Karpas-422 (cell line): ENCODE results near the gene WTIP. TPM values are rescaled to one million over a fixed set of nuclear protein-coding genes. Genes with fewer than 3 reads are reported as not detected.
"Not testable (repeated sequence)": the region's sequence is repeated elsewhere in the genome, so short reads cannot be mapped to it uniquely, and the experiment has no call there.

Experiments used
- DNase-seq: peaks from one replicate; pipeline ENCODE4 v3.0.0-alpha.2; 2015
- H2AFZ ChIP-seq: fragments of 200-600 bp; sonication (generic); 2 replicates; pipeline ENCODE4 v1.6.1; 2014; ENCODE audit warnings: antibody characterized with exemption, low read length, mixed read lengths
- H3K27ac ChIP-seq: fragments of 200-600 bp; sonication (generic); 2 replicates; pipeline ENCODE4 v1.5.1; 2014; ENCODE audit warnings: mild to moderate bottlenecking, low read length, moderate library complexity
- H3K27me3 ChIP-seq: fragments of 200-600 bp; sonication (generic); 2 replicates; pipeline ENCODE4 v1.6.1; 2014; ENCODE audit warnings: low read length, mixed read lengths
- H3K36me3 ChIP-seq: fragments of 200-600 bp; sonication (generic); 2 replicates; pipeline ENCODE4 v1.6.1; 2014; ENCODE audit warnings: low read length, mixed read lengths; ENCODE audit not compliant: insufficient read depth
- H3K4me1 ChIP-seq: fragments of 200-600 bp; sonication (generic); 2 replicates; pipeline ENCODE4 v1.6.1; 2014; ENCODE audit warnings: mild to moderate bottlenecking, low read length, mixed read lengths
- H3K4me2 ChIP-seq: fragments of 200-600 bp; sonication (generic); 2 replicates; pipeline ENCODE4 v1.6.1; 2014; ENCODE audit warnings: low read length, low read depth, mild to moderate bottlenecking; ENCODE audit not compliant: poor library complexity, severe bottlenecking
- H3K4me3 ChIP-seq: fragments of 200-600 bp; sonication (generic); 2 replicates; pipeline ENCODE4 v1.5.1; 2014; ENCODE audit warnings: mild to moderate bottlenecking, antibody characterized with exemption, low read length, mixed read lengths
- H3K79me2 ChIP-seq: fragments of 200-600 bp; sonication (generic); 2 replicates; pipeline ENCODE4 v1.6.1; 2014; ENCODE audit warnings: mild to moderate bottlenecking, low read length, mixed read lengths
- H3K9ac ChIP-seq: fragments of 200-600 bp; sonication (generic); 2 replicates; pipeline ENCODE4 v1.6.0; 2014; ENCODE audit warnings: low read length
- H3K9me2 ChIP-seq: fragments of 200-600 bp; sonication (generic), shearing (Covaris generic); replicated peaks from 2 replicates; pipeline ENCODE4 v1.6.0; 2014; ENCODE audit warnings: mild to moderate bottlenecking, low read length, moderate library complexity; ENCODE audit not compliant: insufficient read depth
- H3K9me3 ChIP-seq: fragments of 300-700, 200-600 bp; sonication (generic); 2 replicates; pipeline ENCODE4 v1.6.1; 2014; ENCODE audit warnings: low read length, mixed read lengths
- H4K20me1 ChIP-seq: fragments of 200-600 bp; sonication (generic); 2 replicates; pipeline ENCODE4 v1.6.1; 2014; ENCODE audit warnings: mild to moderate bottlenecking, antibody characterized with exemption, low read length, low read depth; ENCODE audit not compliant: insufficient read depth
- total RNA-seq: library from RNA; depleted of rRNA; stranded (reverse); fragments of >200 nt; shearing (Covaris generic); gene quantifications from 2 replicates; pipeline ENCODE4 v1.2.3, GENCODE V29; 2014; ENCODE audit warnings: low replicate concordance

WTIP gene
- total RNA-seq, 1 experiment from 2014 or later = 1.1 TPM

GRCh38 chr19:34503531-34504272 is 22.1 kb downstream of the WTIP start:
- no peak overlapping the region for H3K9ac ChIP-seq
- H3K36me3 ChIP-seq = no peaks in the 10 kb centered on the region
- H3K4me2 ChIP-seq = no peak overlapping the region
- no peak overlapping the region for H2AFZ ChIP-seq
- no peak overlapping the region for H3K27ac ChIP-seq
- DNase-seq = no peak
- peaks cover 4% of the 10 kb centered on the region for H3K4me1 ChIP-seq
- no peaks in the 10 kb centered on the region for H3K9me2 ChIP-seq
- H3K27me3 ChIP-seq = no peaks in the 10 kb centered on the region
- no peak overlapping the region for H3K4me3 ChIP-seq
- H4K20me1 ChIP-seq = no peaks in the 10 kb centered on the region; the same call in 1 of the 2 replicates
- no peaks in the 10 kb centered on the region for H3K79me2 ChIP-seq
- H3K9me3 ChIP-seq = no peaks in the 10 kb centered on the region

GRCh38 chr19:34504273-34504808 is 22.8 kb downstream of the WTIP start:
- no peak overlapping the region for H3K4me3 ChIP-seq
- H3K9me2 ChIP-seq = no peaks in the 10 kb centered on the region
- H3K4me1 ChIP-seq = peaks cover 4% of the 10 kb centered on the region
- no peak overlapping the region for H2AFZ ChIP-seq
- H3K79me2 ChIP-seq = no peaks in the 10 kb centered on the region
- no peaks in the 10 kb centered on the region for H3K36me3 ChIP-seq
- H3K9me3 ChIP-seq = no peaks in the 10 kb centered on the region
- no peak overlapping the region for H3K9ac ChIP-seq
- H3K27me3 ChIP-seq = no peaks in the 10 kb centered on the region
- no peak for DNase-seq
- no peak overlapping the region for H3K4me2 ChIP-seq
- no peaks in the 10 kb centered on the region; the same call in 1 of the 2 replicates for H4K20me1 ChIP-seq
- H3K27ac ChIP-seq = no peak overlapping the region

- Histone ChIP-seq H3K36me3 (no peaks in the 10 kb centered on the region), H3K79me2 (no peaks in the 10 kb centered on the region), H3K9me3 (no peaks in the 10 kb centered on the region), H2AFZ (no peak overlapping the region), H3K27me3 (no peaks in the 10 kb centered on the region), H3K27ac (no peak overlapping the region), H3K9ac (no peak overlapping the region), H3K4me2 (no peak overlapping the region), H3K9me2 (no peaks in the 10 kb centered on the region), H4K20me1 (no peaks in the 10 kb centered on the region; the same call in 1 of the 2 replicates), H3K4me3 (no peak overlapping the region), H3K4me1 (peaks cover 4% of the 10 kb centered on the region)
- no peak for DNase-seq
Observed at GRCh38 chr19:34504809-34505291, 23.3 kb downstream of the WTIP start.

- no peaks in the 10 kb centered on the region for H3K27me3 ChIP-seq
Observed at GRCh38 chr19:34505321-34506025, 23.9 kb downstream of the WTIP start.

GRCh38 chr19:34506026-34506370 is 24.4 kb downstream of the WTIP start:
- Histone ChIP-seq H2AFZ (no peak overlapping the region), H3K27me3 (no peaks in the 10 kb centered on the region), H3K36me3 (no peaks in the 10 kb centered on the region), H3K4me1 (peaks cover 4% of the 10 kb centered on the region), H4K20me1 (no peaks in the 10 kb centered on the region; the same call in 1 of the 2 replicates), H3K79me2 (no peaks in the 10 kb centered on the region), H3K4me2 (no peak overlapping the region), H3K4me3 (no peak overlapping the region), H3K27ac (no peak overlapping the region), H3K9ac (no peak overlapping the region), H3K9me2 (no peaks in the 10 kb centered on the region), H3K9me3 (no peaks in the 10 kb centered on the region)
- no peak for DNase-seq

More at GRCh38 chr19:34505321-34506025, 23.9 kb downstream of the WTIP start:
- Histone ChIP-seq H3K9ac (no peak overlapping the region), H4K20me1 (no peaks in the 10 kb centered on the region; the same call in 1 of the 2 replicates), H3K79me2 (no peaks in the 10 kb centered on the region), H3K9me2 (no peaks in the 10 kb centered on the region), H3K4me2 (no peak overlapping the region), H3K36me3 (no peaks in the 10 kb centered on the region), H3K4me1 (peaks cover 4% of the 10 kb centered on the region), H3K9me3 (no peaks in the 10 kb centered on the region), H3K27ac (no peak overlapping the region), H3K4me3 (no peak overlapping the region), H2AFZ (no peak overlapping the region)
- no peak for DNase-seq

- no peaks in the 10 kb centered on the region for H3K79me2 ChIP-seq
- H3K4me1 ChIP-seq = no peaks in the 10 kb centered on the region
- no peak overlapping the region for H3K4me3 ChIP-seq
- no peaks in the 10 kb centered on the region for H3K27me3 ChIP-seq
- no peak for DNase-seq
- H3K9ac ChIP-seq = no peak overlapping the region
- no peaks in the 10 kb centered on the region for H3K36me3 ChIP-seq
- H3K4me2 ChIP-seq = no peak overlapping the region
- H3K27ac ChIP-seq = no peak overlapping the region
- H4K20me1 ChIP-seq = no peaks in the 10 kb centered on the region; the same call in 1 of the 2 replicates
- no peak overlapping the region for H2AFZ ChIP-seq
- no peaks in the 10 kb centered on the region for H3K9me3 ChIP-seq
- no peaks in the 10 kb centered on the region for H3K9me2 ChIP-seq
Observed at GRCh38 chr19:34507414-34508067, 26.0 kb downstream of the WTIP start.

GRCh38 chr19:34508540-34508939 is 27.0 kb downstream of the WTIP start:
- Histone ChIP-seq H3K9me3 (no peaks in the 10 kb centered on the region), H3K36me3 (no peaks in the 10 kb centered on the region), H4K20me1 (no peaks in the 10 kb centered on the region; the same call in 1 of the 2 replicates), H3K79me2 (no peaks in the 10 kb centered on the region), H3K4me1 (no peaks in the 10 kb centered on the region), H3K4me2 (no peak overlapping the region), H2AFZ (no peak overlapping the region), H3K9ac (no peak overlapping the region), H3K9me2 (no peaks in the 10 kb centered on the region), H3K27ac (no peak overlapping the region), H3K27me3 (no peaks in the 10 kb centered on the region), H3K4me3 (no peak overlapping the region)
- DNase-seq = no peak

- H3K36me3 ChIP-seq, H3K4me2 ChIP-seq, H3K9me3 ChIP-seq, H4K20me1 ChIP-seq, H3K9me2 ChIP-seq, H3K4me3 ChIP-seq, H3K4me1 ChIP-seq, H3K27ac ChIP-seq, H3K9ac ChIP-seq, H3K79me2 ChIP-seq, H2AFZ ChIP-seq, DNase-seq, H3K27me3 ChIP-seq: not testable (repeated sequence)
Observed at GRCh38 chr19:34510904-34511303, 29.3 kb downstream of the WTIP start.
